BE2C (cell line): ENCODE measurements around the gene FKBP1B.
"Not testable (repeated sequence)": the region's sequence is repeated elsewhere in the genome, so short reads cannot be mapped to it uniquely, and the experiment has no call there.

Source experiments
- DNase-seq: peaks from one replicate; pipeline ENCODE4 v3.0.0-alpha.2; 2020
- H3K27me3 ChIP-seq: fragments of 250-450 bp; sonication (Bioruptor Pico); 2 replicates; pipeline ENCODE4 v1.5.1; 2020; ENCODE audit warnings: mild to moderate bottlenecking
- H3K36me3 ChIP-seq: fragments of 250-450 bp; sonication (Bioruptor Pico); 2 replicates; pipeline ENCODE4 v1.5.1; 2020; ENCODE audit warnings: mild to moderate bottlenecking
- H3K4me1 ChIP-seq: fragments of 250-450 bp; sonication (Bioruptor Pico); 2 replicates; pipeline ENCODE4 v1.5.1; 2020
- H3K4me3 ChIP-seq: 2 replicates; pipeline ENCODE4 v1.5.1; 2011; ENCODE audit warnings: low read depth, low read length
- H3K9me3 ChIP-seq: fragments of 250-450 bp; sonication (Bioruptor Pico); 2 replicates; pipeline ENCODE4 v1.5.1; 2020
- CTCF ChIP-seq: IDR thresholded peaks from 2 replicates; pipeline ENCODE4 v1.5.1; 2012; ENCODE audit warnings: mild to moderate bottlenecking, low read depth, low read length

The FKBP1B gene

GRCh38 chr2:24086241-24086640 lies 36.7 kb downstream of the FKBP1B start:
- no peak overlapping the region for H3K4me3 ChIP-seq

GRCh38 chr2:24087032-24087431 lies 37.5 kb downstream of the FKBP1B start:
- peaks cover 7% of the 10 kb centered on the region; the same call in 1 of the 2 replicates for H3K36me3 ChIP-seq
- H3K9me3 ChIP-seq: no peaks in the 10 kb centered on the region
- H3K4me1 ChIP-seq: peaks cover 4% of the 10 kb centered on the region; the same call in 1 of the 2 replicates
- TF ChIP-seq CTCF: no peak
- no peaks in the 10 kb centered on the region for H3K27me3 ChIP-seq
- DNase-seq: no peak
- no peak overlapping the region for H3K4me3 ChIP-seq

More at GRCh38 chr2:24086241-24086640, 36.7 kb downstream of the FKBP1B start:
- no peaks in the 10 kb centered on the region for H3K27me3 ChIP-seq
- no peak for DNase-seq
- no peaks in the 10 kb centered on the region for H3K9me3 ChIP-seq
- peaks cover 4% of the 10 kb centered on the region; the same call in 1 of the 2 replicates for H3K4me1 ChIP-seq
- H3K36me3 ChIP-seq: peaks cover 7% of the 10 kb centered on the region; the same call in 1 of the 2 replicates
- no peak for TF ChIP-seq CTCF

GRCh38 chr2:24088821-24089359 lies 39.3 kb downstream of the FKBP1B start:
- H3K27me3 ChIP-seq: no peaks in the 10 kb centered on the region
- H3K9me3 ChIP-seq: no peaks in the 10 kb centered on the region
- DNase-seq: no peak
- no peaks in the 10 kb centered on the region for H3K36me3 ChIP-seq
- H3K4me1 ChIP-seq: peaks cover 4% of the 10 kb centered on the region; the same call in 1 of the 2 replicates
- no peak for TF ChIP-seq CTCF
- no peak overlapping the region for H3K4me3 ChIP-seq

GRCh38 chr2:24093270-24093669 lies 43.7 kb downstream of the FKBP1B start:
- DNase-seq, H3K36me3 ChIP-seq, H3K27me3 ChIP-seq, H3K4me3 ChIP-seq, H3K4me1 ChIP-seq, H3K9me3 ChIP-seq: not testable (repeated sequence)

- DNase-seq, H3K27me3 ChIP-seq, H3K4me3 ChIP-seq, H3K4me1 ChIP-seq, H3K9me3 ChIP-seq, H3K36me3 ChIP-seq: not testable (repeated sequence)
Measured at GRCh38 chr2:24095171-24095677, 45.7 kb downstream of the FKBP1B start.

- not testable (repeated sequence) for DNase-seq, H3K4me3 ChIP-seq, H3K36me3 ChIP-seq, H3K4me1 ChIP-seq, H3K9me3 ChIP-seq, H3K27me3 ChIP-seq
Measured at GRCh38 chr2:24100732-24101131, 51.2 kb downstream of the FKBP1B start.

- peaks cover 5% of the 10 kb centered on the region for H3K4me1 ChIP-seq
- H3K27me3 ChIP-seq: no peaks in the 10 kb centered on the region
- DNase-seq: no peak
- no peaks in the 10 kb centered on the region for H3K9me3 ChIP-seq
- H3K36me3 ChIP-seq: no peaks in the 10 kb centered on the region
- TF ChIP-seq CTCF: no peak
- no peak overlapping the region for H3K4me3 ChIP-seq
Measured at GRCh38 chr2:24101992-24102391, 52.5 kb downstream of the FKBP1B start.

GRCh38 chr2:24102677-24103076 lies 53.1 kb downstream of the FKBP1B start:
- DNase-seq: no peak
- Histone ChIP-seq H3K36me3 (no peaks in the 10 kb centered on the region), H3K27me3 (no peaks in the 10 kb centered on the region), H3K9me3 (no peaks in the 10 kb centered on the region), H3K4me3 (no peak overlapping the region), H3K4me1 (peaks cover 5% of the 10 kb centered on the region)
- no peak for TF ChIP-seq CTCF
